Right renal pelvis (tissue), 4 donors: Measurements from ENCODE around the gene SLC26A6. TPM values are rescaled to one million over a fixed set of nuclear protein-coding genes. Genes with fewer than 3 reads are reported as not detected.

Experiments
- DNase-seq, 4 donors: peaks; one replicate each; pipeline ENCODE4 v3.0.0-alpha.2; 2013; ENCODE audit warnings: low read depth in 4 of 4, low spot score in 3 of 4, missing footprints in 1 of 4
- polyA plus RNA-seq, 4 donors: library from polyadenylated mRNA; unstranded; fragments of 120-200 nt; gene quantifications; one replicate each; pipeline ENCODE4 v1.2.1, GENCODE V29; 2013; ENCODE audit not compliant: insufficient read length in 4 of 4

SLC26A6 gene
- polyA plus RNA-seq, 4 donors, result 20.7 to 30.9 (median 23.1) TPM

- no peak for DNase-seq
Observed at GRCh38 chr3:48601622-48601994, 33.7 kb downstream of the SLC26A6 start.

- no peak for DNase-seq
Observed at GRCh38 chr3:48600711-48601621, 34.3 kb downstream of the SLC26A6 start.

- no peak for DNase-seq
Observed at GRCh38 chr3:48599509-48600285, 35.6 kb downstream of the SLC26A6 start.

GRCh38 chr3:48599077-48599501, 36.2 kb downstream of the SLC26A6 start:
- DNase-seq, result no peak

- DNase-seq, result peak in 3 of 4 donors; percentile 68 to 81 (median 77)
Observed at GRCh38 chr3:48598323-48599076, 36.8 kb downstream of the SLC26A6 start.

GRCh38 chr3:48597408-48597800, 37.9 kb downstream of the SLC26A6 start:
- DNase-seq, result no peak

- DNase-seq, result no peak
Observed at GRCh38 chr3:48596676-48597407, 38.4 kb downstream of the SLC26A6 start.

- no peak for DNase-seq
Observed at GRCh38 chr3:48596157-48596556, 39.1 kb downstream of the SLC26A6 start.

GRCh38 chr3:48595526-48596121, 39.6 kb downstream of the SLC26A6 start:
- no peak for DNase-seq

- DNase-seq, result no peak
Observed at GRCh38 chr3:48595075-48595525, 40.2 kb downstream of the SLC26A6 start, which contains the start of gene COL7A1. Gene COL7A1 (minus strand): TSS chr3:48595329. CDS start chr3:48595159, 170 bp downstream.

GRCh38 chr3:48594417-48595049, 40.7 kb downstream of the SLC26A6 start:
- no peak for DNase-seq

GRCh38 chr3:48593337-48593736, 41.9 kb downstream of the SLC26A6 start:
- DNase-seq, result no peak

GRCh38 chr3:48592519-48593087, 42.7 kb downstream of the SLC26A6 start:
- no peak for DNase-seq

- DNase-seq, result no peak
Observed at GRCh38 chr3:48591886-48592518, 43.3 kb downstream of the SLC26A6 start.

GRCh38 chr3:48591436-48591835, 43.8 kb downstream of the SLC26A6 start:
- no peak for DNase-seq

GRCh38 chr3:48588230-48588629, 47.0 kb downstream of the SLC26A6 start:
- DNase-seq, result no peak

- no peak for DNase-seq
Observed at GRCh38 chr3:48587686-48588085, 47.6 kb downstream of the SLC26A6 start.

GRCh38 chr3:48585411-48585810, 49.9 kb downstream of the SLC26A6 start:
- no peak for DNase-seq
